HG02943 (cell line): Measurements from ENCODE around the gene DPH2.

Source experiments
- ATAC-seq: cut with Tn5 transposase; IDR thresholded peaks from one replicate; pipeline ENCODE4 v1.9.1; 2021; ENCODE audit warnings: mild to moderate bottlenecking, low read depth, moderate library complexity; ENCODE audit not compliant: unreplicated experiment

Gene DPH2

DNA sequence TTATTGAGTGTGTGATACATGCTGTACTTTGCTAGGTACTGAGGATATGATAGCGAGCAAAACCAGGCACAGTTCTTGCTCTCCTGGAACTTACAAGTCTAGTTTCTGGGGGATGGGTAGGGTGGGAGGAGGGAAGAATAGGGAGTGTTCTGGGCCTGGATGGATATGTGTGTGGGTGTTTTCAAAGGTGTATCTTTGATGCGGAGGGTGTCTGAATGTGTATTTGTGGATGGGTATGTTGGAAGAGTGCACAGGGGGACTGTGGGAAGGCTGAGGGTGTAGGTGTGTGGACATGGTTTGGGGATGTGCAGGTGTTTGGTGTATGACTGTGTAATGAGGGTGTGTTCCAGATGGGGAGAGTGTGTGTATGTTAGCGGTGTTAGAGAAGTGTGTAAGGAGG, 4.5 kb upstream of the DPH2 start:
- ATAC-seq: no peak

DNA sequence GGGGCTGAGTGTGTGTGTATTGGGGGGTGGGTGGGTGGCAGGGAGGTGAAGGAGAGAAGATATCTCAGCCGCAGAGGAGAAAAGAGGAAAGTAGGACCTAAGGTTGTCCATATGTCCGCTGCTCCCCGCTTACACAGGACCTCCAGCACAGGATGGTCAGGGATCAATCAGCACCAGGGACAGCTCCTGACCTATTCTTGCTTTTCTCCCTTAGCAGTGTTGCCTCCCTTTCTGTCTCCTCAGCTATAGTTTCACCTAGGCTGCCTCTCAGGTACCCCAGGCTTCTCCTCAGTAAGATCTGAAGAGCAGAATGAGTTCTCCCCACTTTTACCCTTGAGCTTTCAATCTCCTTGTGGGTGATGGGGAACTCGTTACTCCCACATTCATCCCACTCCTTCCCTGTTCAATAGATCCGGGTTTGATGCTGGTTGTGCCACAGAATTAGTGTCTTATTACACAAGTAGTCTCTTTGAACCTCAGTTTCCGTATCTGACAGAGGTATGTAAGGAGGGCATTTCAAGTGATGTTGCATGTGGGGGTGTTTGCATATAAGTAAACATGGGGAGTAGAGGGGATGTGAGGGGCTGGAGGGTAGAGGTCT, 1.4 kb upstream of the DPH2 start:
- ATAC-seq: no peak

GRCh38 chr1:43969416-43969745, 429 bp upstream of the DPH2 start:
- ATAC-seq: no peak

DNA sequence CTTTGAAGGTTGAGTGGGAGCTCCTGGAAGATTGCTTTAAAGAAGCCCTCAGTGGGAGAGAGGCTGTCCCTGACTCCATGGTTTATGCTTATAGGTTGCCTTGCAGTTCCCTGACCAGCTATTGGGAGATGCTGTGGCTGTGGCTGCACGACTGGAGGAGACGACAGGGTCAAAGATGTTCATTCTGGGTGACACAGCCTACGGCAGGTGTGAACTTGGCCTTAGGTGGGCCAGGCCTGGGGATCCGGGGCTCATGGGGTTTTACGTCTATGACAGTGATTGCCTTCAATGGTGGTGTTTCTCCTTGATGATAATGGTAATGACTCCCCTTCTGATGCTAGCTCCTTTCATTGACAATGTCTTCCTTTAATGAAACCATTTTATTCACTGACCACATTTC, 692 bp downstream of the DPH2 start:
- no peak for ATAC-seq

- ATAC-seq: no peak
Observed at GRCh38 chr1:43970911-43971310, 1.1 kb downstream of the DPH2 start.

DNA sequence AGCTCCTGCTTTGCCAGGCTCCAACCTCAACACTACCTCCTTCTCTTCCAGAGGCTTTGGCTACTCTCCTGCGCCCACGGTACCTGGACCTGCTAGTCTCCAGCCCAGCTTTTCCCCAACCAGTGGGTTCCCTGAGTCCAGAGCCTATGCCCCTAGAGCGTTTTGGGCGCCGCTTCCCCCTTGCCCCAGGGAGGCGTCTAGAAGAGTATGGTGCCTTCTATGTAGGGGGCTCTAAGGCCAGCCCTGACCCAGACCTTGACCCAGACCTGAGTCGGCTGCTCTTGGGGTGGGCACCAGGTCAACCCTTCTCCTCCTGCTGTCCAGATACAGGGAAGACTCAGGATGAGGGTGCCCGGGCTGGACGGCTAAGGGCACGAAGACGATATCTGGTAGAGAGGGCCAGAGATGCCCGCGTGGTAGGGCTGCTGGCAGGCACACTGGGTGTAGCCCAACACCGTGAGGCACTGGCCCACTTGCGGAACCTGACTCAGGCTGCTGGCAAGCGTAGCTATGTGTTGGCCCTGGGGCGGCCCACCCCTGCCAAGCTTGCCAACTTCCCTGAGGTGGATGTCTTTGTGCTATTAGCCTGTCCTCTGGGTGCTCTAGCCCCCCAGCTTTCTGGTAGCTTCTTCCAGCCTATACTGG, 1.6 kb downstream of the DPH2 start:
- ATAC-seq: no peak

- no peak for ATAC-seq
Observed at GRCh38 chr1:43973981-43974442, 4.2 kb downstream of the DPH2 start.

DNA sequence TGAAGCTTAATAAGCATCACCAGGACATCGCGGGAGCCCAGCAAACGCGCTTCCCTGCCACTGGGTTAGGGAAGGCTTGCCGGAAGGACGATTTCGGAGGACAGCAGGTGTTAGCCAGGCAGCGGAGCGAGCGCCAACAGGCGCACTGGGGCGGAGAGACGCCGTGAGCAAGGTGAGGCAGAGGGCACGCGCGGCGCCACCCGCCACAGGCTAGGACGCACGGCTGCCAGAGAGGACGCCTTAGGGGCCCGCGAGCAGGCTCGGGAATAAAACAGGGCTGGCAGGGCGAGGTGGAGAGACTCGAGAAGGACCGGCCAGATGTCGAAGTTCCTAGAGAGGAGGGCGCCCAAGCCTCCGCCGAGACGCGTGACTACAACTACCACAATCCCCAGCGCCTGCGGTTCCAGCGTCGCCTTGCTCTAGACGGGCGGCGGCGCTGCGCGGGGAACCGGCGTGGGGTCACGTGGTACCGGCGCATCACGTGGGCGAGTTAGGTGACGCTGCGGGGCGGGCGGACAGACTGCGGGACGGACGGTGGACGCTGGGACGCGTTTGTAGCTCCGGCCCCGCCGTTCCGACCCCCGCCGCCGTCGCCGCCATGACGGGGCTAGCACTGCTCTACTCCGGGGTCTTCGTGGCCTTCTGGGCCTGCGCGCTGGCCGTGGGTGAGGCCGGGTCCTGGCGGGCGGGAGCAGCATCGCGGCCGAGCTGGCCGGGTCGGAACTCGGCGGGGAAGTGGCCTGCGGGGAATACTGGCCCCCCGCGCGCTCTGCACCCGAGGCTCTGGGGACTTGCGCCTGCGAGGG, 4.8 kb downstream of the DPH2 start, which contains the start of gene ATP6V0B:
TSS of gene ATP6V0B (plus strand) at position 518 of the 806 bp plus-strand sequence. CDS start at position 599, 81 bp downstream.
- peak; percentile 56 for ATAC-seq

GRCh38 chr1:43975249-43975961, 5.6 kb downstream of the DPH2 start:
- peak; percentile 6 for ATAC-seq

- ATAC-seq: no peak
Observed at GRCh38 chr1:43976045-43976444, 6.2 kb downstream of the DPH2 start.

- no peak for ATAC-seq
Observed at GRCh38 chr1:43976890-43977289, 7.1 kb downstream of the DPH2 start.

DNA sequence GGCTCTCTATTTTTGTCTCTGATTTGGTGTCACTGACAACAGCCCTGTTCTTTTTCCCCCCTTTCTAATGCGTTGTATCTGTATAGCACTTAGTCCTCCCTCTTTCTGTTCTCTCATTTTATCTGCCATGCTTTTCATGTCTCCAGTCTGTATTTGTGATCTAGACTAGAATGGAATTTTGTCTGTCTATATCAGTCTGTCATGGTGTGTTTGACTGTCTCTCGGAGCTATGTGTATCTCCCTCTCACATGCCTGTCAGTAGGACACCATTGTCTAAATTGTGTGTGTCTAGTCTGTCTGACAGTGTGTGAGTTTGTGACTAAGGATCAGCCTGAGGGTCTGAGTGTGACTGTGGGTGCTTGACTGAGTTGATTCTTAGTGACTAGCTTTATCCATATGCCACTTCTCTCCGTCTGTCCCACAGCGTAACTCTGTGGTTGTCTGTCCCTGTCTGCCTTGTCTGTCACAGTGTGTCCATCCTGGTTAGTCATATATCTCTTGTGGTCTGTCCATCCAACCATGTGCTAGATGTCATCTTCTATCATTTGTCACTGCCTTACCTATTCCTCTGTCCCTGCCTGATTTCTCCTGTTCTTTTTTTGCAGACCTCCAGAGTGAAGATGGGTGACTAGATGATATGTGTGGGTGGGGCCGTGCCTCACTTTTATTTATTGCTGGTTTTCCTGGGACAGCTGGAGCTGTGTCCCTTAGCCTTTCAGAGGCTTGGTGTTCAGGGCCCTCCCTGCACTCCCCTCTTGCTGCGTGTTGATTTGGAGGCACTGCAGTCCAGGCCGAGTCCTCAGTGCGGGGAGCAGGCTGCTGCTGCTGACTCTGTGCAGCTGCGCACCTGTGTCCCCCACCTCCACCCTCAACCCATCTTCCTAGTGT, 7.8 kb downstream of the DPH2 start:
- no peak for ATAC-seq

DNA sequence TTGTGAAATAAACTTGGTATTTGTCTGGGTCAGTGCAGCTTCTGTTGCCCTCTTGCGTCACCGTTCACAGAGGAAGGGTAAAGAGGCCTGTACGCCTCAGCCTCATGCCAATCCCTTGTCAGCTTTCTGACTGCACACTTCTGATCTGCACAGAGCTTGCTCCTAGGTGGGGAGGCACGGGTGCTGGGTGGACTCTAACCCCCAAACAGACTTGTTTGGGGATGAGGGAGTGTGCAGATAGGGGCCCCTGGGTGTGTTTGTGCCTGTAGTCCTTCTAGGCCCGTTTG, 8.4 kb downstream of the DPH2 start:
- no peak for ATAC-seq

DNA sequence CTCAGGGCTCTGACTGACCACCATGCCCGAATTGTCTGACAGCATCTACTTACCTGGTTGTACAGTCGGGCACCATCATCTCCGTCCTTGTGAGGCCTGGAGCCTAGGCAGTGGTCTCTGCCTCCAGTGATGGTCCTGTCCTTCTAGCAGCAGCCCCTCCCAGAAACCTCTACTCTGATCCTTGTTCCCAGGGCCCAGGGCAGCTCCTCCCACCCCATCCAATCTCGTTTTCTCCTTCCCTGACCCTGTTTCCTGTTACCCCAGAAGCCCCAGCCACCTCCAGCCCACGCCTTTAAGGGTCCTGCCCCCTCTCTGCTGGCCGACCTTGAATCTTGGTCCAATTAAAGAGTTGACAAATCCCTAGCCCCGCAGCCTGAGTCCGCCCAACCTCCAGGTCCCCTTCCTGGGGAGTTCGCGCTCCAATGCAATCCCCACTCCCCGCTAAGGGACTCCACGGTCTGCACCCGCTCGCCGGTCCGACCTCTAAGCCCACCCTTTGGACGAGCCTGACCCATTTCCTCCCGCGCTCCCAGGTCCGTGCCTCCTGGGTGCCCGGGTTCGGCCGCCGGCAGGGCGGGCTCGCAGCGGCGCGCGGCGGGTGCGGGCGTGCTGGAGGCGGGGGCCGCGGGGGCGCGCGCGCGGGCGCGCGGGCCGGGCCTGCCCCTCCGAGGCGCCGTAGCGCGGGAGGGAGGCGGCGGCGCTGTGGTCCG, 8.9 kb downstream of the DPH2 start, which contains the start of gene B4GALT2:
TSS of gene B4GALT2 (plus strand) at position 660 of the 710 bp plus-strand sequence. CDS start 1,951 bp downstream, outside the sequence.
- ATAC-seq: no peak

- no peak for ATAC-seq
Observed at GRCh38 chr1:43979261-43979527, 9.4 kb downstream of the DPH2 start.

GRCh38 chr1:43979528-43980254, 9.9 kb downstream of the DPH2 start:
- no peak for ATAC-seq

DNA sequence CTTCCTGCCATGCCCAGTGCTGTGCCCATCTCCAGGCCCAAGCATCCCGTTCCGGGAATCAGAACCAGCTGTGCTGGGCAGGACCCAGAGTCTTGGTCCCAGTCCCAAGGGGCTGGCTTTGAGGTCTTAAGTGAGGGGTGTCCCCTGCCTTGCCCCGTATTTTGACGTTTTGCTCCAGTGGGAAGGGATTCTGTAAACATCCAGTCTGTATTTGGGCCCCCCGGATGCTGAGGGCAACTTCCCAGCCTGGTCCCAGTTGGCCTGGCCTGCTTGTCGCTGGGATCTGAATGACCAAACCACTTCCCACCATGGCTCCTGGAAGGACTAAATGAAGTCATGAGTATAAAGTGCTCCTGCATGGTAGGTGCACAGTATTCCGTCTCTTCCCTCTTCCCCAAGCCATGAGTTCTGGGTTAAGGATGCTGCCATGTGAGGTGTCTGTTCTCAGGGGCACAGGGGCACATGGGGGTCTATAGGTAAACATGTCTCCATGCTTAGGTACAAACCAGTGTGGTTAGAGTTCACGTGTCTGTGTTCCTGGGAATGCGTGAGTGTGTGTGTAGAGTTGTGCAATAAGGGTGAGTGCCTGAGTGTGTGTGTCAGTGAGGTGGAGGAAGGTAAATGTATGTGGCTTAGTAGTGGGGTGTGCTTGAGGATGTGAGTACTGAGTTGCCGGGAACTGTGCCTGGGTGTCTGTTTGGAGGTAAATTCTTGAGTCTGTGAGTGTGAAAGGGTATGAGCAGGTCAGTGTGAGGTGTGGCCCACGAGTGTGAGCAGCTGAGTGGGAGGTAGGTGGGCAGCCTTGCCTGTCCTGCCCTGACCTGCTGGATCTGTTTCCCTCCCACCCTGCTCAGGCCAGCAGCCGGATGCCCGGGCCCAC, 10.7 kb downstream of the DPH2 start:
- ATAC-seq: no peak

DNA sequence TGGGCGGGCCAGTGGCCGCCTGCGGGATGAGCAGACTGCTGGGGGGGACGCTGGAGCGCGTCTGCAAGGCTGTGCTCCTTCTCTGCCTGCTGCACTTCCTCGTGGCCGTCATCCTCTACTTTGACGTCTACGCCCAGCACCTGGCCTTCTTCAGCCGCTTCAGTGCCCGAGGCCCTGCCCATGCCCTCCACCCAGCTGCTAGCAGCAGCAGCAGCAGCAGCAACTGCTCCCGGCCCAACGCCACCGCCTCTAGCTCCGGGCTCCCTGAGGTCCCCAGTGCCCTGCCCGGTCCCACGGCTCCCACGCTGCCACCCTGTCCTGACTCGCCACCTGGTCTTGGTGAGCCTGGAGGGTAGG, 11.3 kb downstream of the DPH2 start:
- no peak for ATAC-seq
